OCI-LY3 (cell line): ENCODE results near the gene SEMA5A.

Experiments
- EZH2phosphoT487 ChIP-seq: fragments of 200-600 bp; shearing (Covaris generic); IDR thresholded peaks from 2 replicates; pipeline ENCODE4 v1.6.1; 2018; ENCODE audit warnings: antibody characterized with exemption, mixed run types, low read depth
- TF ChIP-seq, protein P1 (sequence below): fragments of 200-600, 300-600 bp; sonication (generic); IDR thresholded peaks from 2 replicates; pipeline ENCODE4 v1.5.1; 2014; ENCODE audit warnings: antibody characterized with exemption, low read length, low read depth

DNA sequence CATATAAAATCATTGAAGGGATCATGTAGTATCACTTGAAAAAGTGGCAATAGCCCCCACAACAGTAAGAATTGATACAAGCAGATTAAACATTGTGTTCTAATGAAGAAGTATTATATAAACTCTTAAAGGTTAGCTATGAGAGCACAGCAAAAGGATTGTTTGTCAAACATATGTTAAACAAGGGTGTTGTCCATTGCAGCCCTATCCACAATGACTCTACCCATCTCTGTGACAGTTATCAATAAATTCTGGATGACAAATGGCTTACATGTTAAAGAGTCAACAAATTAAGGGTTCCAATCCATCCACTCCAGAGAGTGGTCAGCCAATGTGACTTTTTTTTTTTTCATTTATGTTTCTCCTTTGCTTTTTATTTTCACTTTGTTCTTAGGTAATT, 238.7 kb downstream of the SEMA5A start:
- TF ChIP-seq, protein P1, sequence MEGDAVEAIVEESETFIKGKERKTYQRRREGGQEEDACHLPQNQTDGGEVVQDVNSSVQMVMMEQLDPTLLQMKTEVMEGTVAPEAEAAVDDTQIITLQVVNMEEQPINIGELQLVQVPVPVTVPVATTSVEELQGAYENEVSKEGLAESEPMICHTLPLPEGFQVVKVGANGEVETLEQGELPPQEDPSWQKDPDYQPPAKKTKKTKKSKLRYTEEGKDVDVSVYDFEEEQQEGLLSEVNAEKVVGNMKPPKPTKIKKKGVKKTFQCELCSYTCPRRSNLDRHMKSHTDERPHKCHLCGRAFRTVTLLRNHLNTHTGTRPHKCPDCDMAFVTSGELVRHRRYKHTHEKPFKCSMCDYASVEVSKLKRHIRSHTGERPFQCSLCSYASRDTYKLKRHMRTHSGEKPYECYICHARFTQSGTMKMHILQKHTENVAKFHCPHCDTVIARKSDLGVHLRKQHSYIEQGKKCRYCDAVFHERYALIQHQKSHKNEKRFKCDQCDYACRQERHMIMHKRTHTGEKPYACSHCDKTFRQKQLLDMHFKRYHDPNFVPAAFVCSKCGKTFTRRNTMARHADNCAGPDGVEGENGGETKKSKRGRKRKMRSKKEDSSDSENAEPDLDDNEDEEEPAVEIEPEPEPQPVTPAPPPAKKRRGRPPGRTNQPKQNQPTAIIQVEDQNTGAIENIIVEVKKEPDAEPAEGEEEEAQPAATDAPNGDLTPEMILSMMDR, result no peak
- no peak for TF ChIP-seq EZH2phosphoT487
